ENCODE measurements around the gene ZDHHC11B. TPM values are rescaled to one million over a fixed set of nuclear protein-coding genes. Genes with fewer than 3 reads are reported as not detected.

ZDHHC11B gene
- total and polyA plus RNA-seq, 2 of the 13 experiments (the other 11 are each of a cell fraction or from before 2014, with no cell fraction given), result 0.11 to 0.12 TPM

DNA sequence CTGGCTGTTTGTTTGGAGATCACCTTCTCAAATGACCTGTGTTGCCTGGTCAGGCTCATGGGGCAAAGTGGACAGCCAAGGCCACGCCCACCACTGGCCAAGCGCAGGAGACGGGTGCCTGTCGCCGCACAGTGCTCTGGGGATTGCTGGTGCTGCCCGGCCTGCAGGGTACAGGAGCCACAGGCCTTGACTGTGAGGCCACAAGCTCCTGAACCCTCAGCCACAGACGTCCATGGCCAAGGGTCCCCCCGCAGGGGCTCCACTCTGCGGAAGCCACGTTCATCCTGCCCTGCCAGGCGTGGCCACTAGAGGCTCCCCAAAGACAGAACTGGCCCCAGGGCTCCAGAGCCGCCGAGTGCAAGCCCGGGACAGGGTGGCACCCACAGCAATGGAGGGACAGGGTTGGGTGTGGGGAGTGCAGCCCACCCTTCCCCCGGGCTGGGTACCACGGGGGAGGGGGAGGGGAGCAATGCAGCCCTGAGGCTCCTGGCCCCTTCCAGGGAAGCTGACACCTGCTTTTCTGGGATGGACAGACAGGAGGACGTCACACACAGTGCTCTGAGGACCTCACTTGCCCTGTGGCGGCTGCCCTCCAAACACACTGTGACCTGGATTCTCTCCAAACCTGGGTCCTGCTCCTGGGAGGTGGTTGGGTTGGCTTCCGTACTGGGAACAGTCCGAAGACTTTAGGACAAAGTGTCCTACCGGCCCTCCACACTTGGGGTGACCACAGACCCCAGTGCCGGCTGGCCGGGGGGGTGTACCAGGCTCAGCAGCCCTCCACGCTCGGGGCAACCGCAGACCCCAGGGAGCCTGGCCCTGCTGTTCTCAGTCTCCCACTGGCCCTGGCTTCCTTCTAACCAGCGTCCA, 112.8 kb downstream of the ZDHHC11B start (continued):
- TF ChIP-seq MAX (IDR thresholded peaks at IDR 0.05), result no peak; the same call in 1 of the 2 replicates
- no peak; the same call in 1 of the 2 replicates for TF ChIP-seq CHCHD3 (CRISPR knock-in tag; IDR thresholded peaks at IDR 0.05)
- no peak for TF ChIP-seq RAD51 (IDR thresholded peaks at IDR 0.05; ENCODE audit: borderline replicate concordance)
- TF ChIP-seq ZNF615 (CRISPR knock-in tag; IDR thresholded peaks at IDR 0.05; ENCODE audit: borderline replicate concordance), result no peak
- no peak for TF ChIP-seq SMC3 (IDR thresholded peaks at IDR 0.05; ENCODE audit: low read length)
- peak; percentile 63 for TF ChIP-seq UBTF (CRISPR knock-in tag; IDR thresholded peaks at IDR 0.05)
- TF ChIP-seq ZNF253 (CRISPR knock-in tag; IDR thresholded peaks at IDR 0.05; ENCODE audit: borderline replicate concordance), result no peak
- TF ChIP-seq, protein P1, sequence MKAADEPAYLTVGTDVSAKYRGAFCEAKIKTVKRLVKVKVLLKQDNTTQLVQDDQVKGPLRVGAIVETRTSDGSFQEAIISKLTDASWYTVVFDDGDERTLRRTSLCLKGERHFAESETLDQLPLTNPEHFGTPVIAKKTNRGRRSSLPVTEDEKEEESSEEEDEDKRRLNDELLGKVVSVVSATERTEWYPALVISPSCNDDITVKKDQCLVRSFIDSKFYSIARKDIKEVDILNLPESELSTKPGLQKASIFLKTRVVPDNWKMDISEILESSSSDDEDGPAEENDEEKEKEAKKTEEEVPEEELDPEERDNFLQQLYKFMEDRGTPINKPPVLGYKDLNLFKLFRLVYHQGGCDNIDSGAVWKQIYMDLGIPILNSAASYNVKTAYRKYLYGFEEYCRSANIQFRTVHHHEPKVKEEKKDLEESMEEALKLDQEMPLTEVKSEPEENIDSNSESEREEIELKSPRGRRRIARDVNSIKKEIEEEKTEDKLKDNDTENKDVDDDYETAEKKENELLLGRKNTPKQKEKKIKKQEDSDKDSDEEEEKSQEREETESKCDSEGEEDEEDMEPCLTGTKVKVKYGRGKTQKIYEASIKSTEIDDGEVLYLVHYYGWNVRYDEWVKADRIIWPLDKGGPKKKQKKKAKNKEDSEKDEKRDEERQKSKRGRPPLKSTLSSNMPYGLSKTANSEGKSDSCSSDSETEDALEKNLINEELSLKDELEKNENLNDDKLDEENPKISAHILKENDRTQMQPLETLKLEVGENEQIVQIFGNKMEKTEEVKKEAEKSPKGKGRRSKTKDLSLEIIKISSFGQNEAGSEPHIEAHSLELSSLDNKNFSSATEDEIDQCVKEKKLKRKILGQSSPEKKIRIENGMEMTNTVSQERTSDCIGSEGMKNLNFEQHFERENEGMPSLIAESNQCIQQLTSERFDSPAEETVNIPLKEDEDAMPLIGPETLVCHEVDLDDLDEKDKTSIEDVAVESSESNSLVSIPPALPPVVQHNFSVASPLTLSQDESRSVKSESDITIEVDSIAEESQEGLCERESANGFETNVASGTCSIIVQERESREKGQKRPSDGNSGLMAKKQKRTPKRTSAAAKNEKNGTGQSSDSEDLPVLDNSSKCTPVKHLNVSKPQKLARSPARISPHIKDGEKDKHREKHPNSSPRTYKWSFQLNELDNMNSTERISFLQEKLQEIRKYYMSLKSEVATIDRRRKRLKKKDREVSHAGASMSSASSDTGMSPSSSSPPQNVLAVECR (CRISPR knock-in tag; IDR thresholded peaks at IDR 0.05; ENCODE audit: borderline replicate concordance), result peak; percentile 51; the same call in 1 of the 2 replicates
- no peak for TF ChIP-seq ZNF557 (CRISPR knock-in tag; IDR thresholded peaks at IDR 0.05)
- no peak for TF ChIP-seq CEBPG (CRISPR knock-in tag; IDR thresholded peaks at IDR 0.05)
- TF ChIP-seq ZNF639 (CRISPR knock-in tag; conservative IDR thresholded peaks at IDR 0.05), result no peak
- TF ChIP-seq ZNF292 (CRISPR knock-in tag; IDR thresholded peaks at IDR 0.05; ENCODE audit: borderline replicate concordance, low read depth), result peak; percentile 24; the same call in 1 of the 2 replicates
- TF ChIP-seq ZFP1 (CRISPR knock-in tag; IDR thresholded peaks at IDR 0.05), result no peak
- no peak for TF ChIP-seq ZBTB8A (CRISPR knock-in tag; IDR thresholded peaks at IDR 0.05; ENCODE audit: borderline replicate concordance, low read depth)
- TF ChIP-seq KLF16 (CRISPR knock-in tag; IDR thresholded peaks at IDR 0.05), result 0 out of 4 replicates have a peak, but pooled peaks of 1 of the 2 experiments have one; percentile 14
- TF ChIP-seq ZSCAN9 (CRISPR knock-in tag; IDR thresholded peaks at IDR 0.05; ENCODE audit: borderline replicate concordance), result 0 out of 2 replicates have a peak, but pooled peaks have one; percentile 46
- no peak for TF ChIP-seq MAZ (IDR thresholded peaks at IDR 0.05; ENCODE audit: borderline replicate concordance, low read depth, low read length)
- TF ChIP-seq MAZ (CRISPR knock-in tag; IDR thresholded peaks at IDR 0.05; ENCODE audit: low read depth), result no peak
- no peak for TF ChIP-seq ZNF788 (CRISPR knock-in tag; IDR thresholded peaks at IDR 0.05; ENCODE audit: borderline replicate concordance)
- no peak for TF ChIP-seq KDM1A (CRISPR knock-in tag; IDR thresholded peaks at IDR 0.05)
- TF ChIP-seq SCMH1 (CRISPR knock-in tag; IDR thresholded peaks at IDR 0.05; ENCODE audit: borderline replicate concordance), result no peak
- TF ChIP-seq POLR2G (IDR thresholded peaks at IDR 0.05; ENCODE audit: low read depth, low read length), result no peak; the same call in 1 of the 2 replicates
